Measurements from ENCODE around the gene CALB2. TPM values are rescaled to one million over a fixed set of nuclear protein-coding genes. Genes with fewer than 3 reads are reported as not detected.

The CALB2 gene
- total RNA-seq, 1 experiment from 2014 or later = 5.5 TPM

GRCh38 chr16:71407731-71408130 is 49.2 kb downstream of the CALB2 start (continued):
- TF ChIP-seq MAX (IDR thresholded peaks at IDR 0.05) = no peak
- no peak for TF ChIP-seq POLR2A (IDR thresholded peaks at IDR 0.05; ENCODE audit: borderline replicate concordance, extremely low read depth, insufficient read depth, insufficient read length)
- TF ChIP-seq ATF3 (IDR thresholded peaks at IDR 0.05) = no peak

- Histone ChIP-seq H3K4me3 (replicated peaks in 1 of 2; ENCODE audit: low read depth in 1 of 2, low read length in 2 of 2) (no peak overlapping the region), H3K79me2 (ENCODE audit: insufficient read depth, low read length) (no peaks in the 10 kb centered on the region), H4K20me1 (ENCODE audit: insufficient read depth) (no peaks in the 10 kb centered on the region), H2AFZ (ENCODE audit: low read depth, low read length, poor library complexity, severe bottlenecking) (no peak overlapping the region), H3K4me2 (ENCODE audit: low read length) (no peak overlapping the region), H3K27me3 (ENCODE audit: insufficient read depth, low read length) (peaks cover 29% of the 10 kb centered on the region), H3K9me2 (ENCODE audit: insufficient read depth) (no peaks in the 10 kb centered on the region), H3K9me3 (ENCODE audit: control insufficient read depth in 1 of 2, insufficient read depth in 1 of 2, low read depth in 1 of 2, low read length in 2 of 2) (no peaks in the 10 kb centered on the region; a peak in 1 of 4 replicates), H3K4me1 (ENCODE audit: control insufficient read depth in 1 of 2, insufficient read depth in 2 of 2, low read length in 2 of 2) (peaks cover 0 to 10% of the 10 kb centered on the region in 2 experiments; a peak in 3 of 4 replicates), H3K27ac (ENCODE audit: low read depth, low read length) (no peak overlapping the region), H3K9ac (ENCODE audit: low read length) (no peak overlapping the region), H3K36me3 (ENCODE audit: control insufficient read depth in 1 of 2, insufficient read depth in 2 of 2, low read length in 2 of 2) (no peaks in the 10 kb centered on the region)
- ATAC-seq = no peak
- POLR2A ChIA-PET = no interaction called here
- no TSS peak for BruUV-seq (replicated peaks)
- intact Hi-C loops (cut with micrococcal nuclease) = no loop called here
- RAD21 ChIA-PET (ENCODE audit: low non-redundant PET in 1 of 2, low total read pairs in 2 of 2, uncharacterized antibody in 2 of 2, unreplicated experiment in 2 of 2) = no interaction called here
- CTCF ChIA-PET = no interaction called here
- no peak for TF ChIP-seq POLR2A (IDR thresholded peaks at IDR 0.05; ENCODE audit: borderline replicate concordance, extremely low read depth, insufficient read depth, insufficient read length)
- DNase-seq (ENCODE audit: low read depth, low spot score) = no peak
These were observed 50.0 kb downstream of the CALB2 start for GRCh38 chr16:71408536-71408935.

- Histone ChIP-seq H3K9me2 (ENCODE audit: insufficient read depth) (no peaks in the 10 kb centered on the region), H3K4me3 (replicated peaks in 1 of 2; ENCODE audit: low read depth in 1 of 2, low read length in 2 of 2) (no peak overlapping the region), H3K4me1 (ENCODE audit: control insufficient read depth in 1 of 2, insufficient read depth in 2 of 2, low read length in 2 of 2) (peaks cover 0 to 10% of the 10 kb centered on the region in 2 experiments; a peak in 3 of 4 replicates), H3K36me3 (ENCODE audit: control insufficient read depth in 1 of 2, insufficient read depth in 2 of 2, low read length in 2 of 2) (no peaks in the 10 kb centered on the region), H3K27ac (ENCODE audit: low read depth, low read length) (no peak overlapping the region), H4K20me1 (ENCODE audit: insufficient read depth) (no peaks in the 10 kb centered on the region), H3K9ac (ENCODE audit: low read length) (no peak overlapping the region), H3K9me3 (ENCODE audit: control insufficient read depth in 1 of 2, insufficient read depth in 1 of 2, low read depth in 1 of 2, low read length in 2 of 2) (no peaks in the 10 kb centered on the region; a peak in 1 of 4 replicates), H2AFZ (ENCODE audit: low read depth, low read length, poor library complexity, severe bottlenecking) (no peak overlapping the region), H3K79me2 (ENCODE audit: insufficient read depth, low read length) (no peaks in the 10 kb centered on the region), H3K27me3 (ENCODE audit: insufficient read depth, low read length) (peaks cover 29% of the 10 kb centered on the region), H3K4me2 (ENCODE audit: low read length) (no peak overlapping the region)
- ChIA-PET CTCF (no interaction called here), RAD21 (ENCODE audit: low non-redundant PET in 1 of 2, low total read pairs in 2 of 2, uncharacterized antibody in 2 of 2, unreplicated experiment in 2 of 2) (no interaction called here), POLR2A (no interaction called here)
- TF ChIP-seq ATF3 (IDR thresholded peaks at IDR 0.05) (no peak), CTCF (IDR thresholded peaks at IDR 0.05 in 2 of 3, conservative IDR thresholded peaks at IDR 0.05 in 1 of 3; ENCODE audit: borderline replicate concordance in 1 of 3, insufficient read depth in 1 of 3, low read depth in 2 of 3, low read length in 2 of 3) (no peak), POLR2A (IDR thresholded peaks at IDR 0.05; ENCODE audit: borderline replicate concordance, extremely low read depth, insufficient read depth, insufficient read length) (no peak), YY1 (IDR thresholded peaks at IDR 0.05; ENCODE audit: extremely low read depth, insufficient replicate concordance, low read depth, low read length) (no peak), SP1 (IDR thresholded peaks at IDR 0.05; ENCODE audit: low read depth) (no peak), TCF7L2 (IDR thresholded peaks at IDR 0.05; ENCODE audit: borderline replicate concordance, extremely low read depth, insufficient read depth, insufficient read length) (no peak), MAX (IDR thresholded peaks at IDR 0.05) (no peak)
- intact Hi-C loops (cut with micrococcal nuclease) = no loop called here
- BruUV-seq (replicated peaks) = no TSS peak
- ATAC-seq = no peak
- no peak for DNase-seq (ENCODE audit: low read depth, low spot score)
These were observed 50.7 kb downstream of the CALB2 start for GRCh38 chr16:71409011-71409775.
